WERI-Rb-1 (cell line): ENCODE data around the gene COQ8A.

ENCODE experiments used
- DNase-seq: peaks from one replicate; pipeline ENCODE4 v3.0.0-alpha.2; 2020
- H3K27ac ChIP-seq: fragments of 250-450 bp; sonication (Bioruptor Pico); 2 replicates; pipeline ENCODE4 v1.5.1; 2020; ENCODE audit warnings: mild to moderate bottlenecking, moderate library complexity
- H3K27me3 ChIP-seq: fragments of 250-450 bp; sonication (Bioruptor Pico); 2 replicates; pipeline ENCODE4 v1.5.1; 2021; ENCODE audit warnings: mild to moderate bottlenecking, low read depth, moderate library complexity; ENCODE audit not compliant: insufficient read depth, severe bottlenecking
- H3K36me3 ChIP-seq: fragments of 250-450 bp; sonication (Bioruptor Pico); 2 replicates; pipeline ENCODE4 v1.5.1; 2020; ENCODE audit warnings: mild to moderate bottlenecking, moderate library complexity
- H3K4me3 ChIP-seq: 2 replicates; pipeline ENCODE4 v1.5.1; 2011; ENCODE audit warnings: low read depth, mild to moderate bottlenecking, control low read depth, low read length
- H3K9me3 ChIP-seq: fragments of 250-450 bp; sonication (Bioruptor Pico); 2 replicates; pipeline ENCODE4 v1.5.1; 2021; ENCODE audit warnings: mild to moderate bottlenecking, moderate library complexity; ENCODE audit not compliant: severe bottlenecking
- CTCF ChIP-seq: IDR thresholded peaks from 2 replicates; pipeline ENCODE4 v1.5.1; 2011; ENCODE audit warnings: low read depth, mild to moderate bottlenecking, control low read depth, inconsistent platforms, low read length

The COQ8A gene

GRCh38 chr1:226934483-226935237 lies 5.4 kb upstream of the COQ8A start:
- H3K27ac ChIP-seq: no peak overlapping the region

GRCh38 chr1:226937940-226938725 lies 2.0 kb upstream of the COQ8A start:
- Histone ChIP-seq H3K4me3 (no peak overlapping the region), H3K27me3 (no peaks in the 10 kb centered on the region), H3K27ac (no peak overlapping the region), H3K9me3 (no peaks in the 10 kb centered on the region), H3K36me3 (no peaks in the 10 kb centered on the region)
- DNase-seq: no peak
- no peak for TF ChIP-seq CTCF

More at GRCh38 chr1:226934483-226935237, 5.4 kb upstream of the COQ8A start:
- DNase-seq: no peak
- TF ChIP-seq CTCF: no peak
- Histone ChIP-seq H3K27me3 (no peaks in the 10 kb centered on the region), H3K9me3 (no peaks in the 10 kb centered on the region), H3K36me3 (no peaks in the 10 kb centered on the region), H3K4me3 (no peak overlapping the region)

- no peaks in the 10 kb centered on the region for H3K36me3 ChIP-seq
- no peak for TF ChIP-seq CTCF
- peak overlapping the region; percentile 66 for H3K4me3 ChIP-seq
- H3K9me3 ChIP-seq: no peaks in the 10 kb centered on the region
- DNase-seq: no peak
- no peaks in the 10 kb centered on the region for H3K27me3 ChIP-seq
- H3K27ac ChIP-seq: peak overlapping the region; percentile 92
Measured at GRCh38 chr1:226938903-226939437, 1.1 kb upstream of the COQ8A start.

- H3K36me3 ChIP-seq: no peaks in the 10 kb centered on the region
- peak; percentile 20 for DNase-seq
- H3K27ac ChIP-seq: peak overlapping the region; percentile 92
- H3K4me3 ChIP-seq: peak overlapping the region; percentile 66
- TF ChIP-seq CTCF: no peak
- H3K9me3 ChIP-seq: no peaks in the 10 kb centered on the region
- no peaks in the 10 kb centered on the region for H3K27me3 ChIP-seq
Measured at GRCh38 chr1:226939438-226940028, 561 bp upstream of the COQ8A start.

- Histone ChIP-seq H3K27ac (no peak overlapping the region), H3K27me3 (no peaks in the 10 kb centered on the region), H3K4me3 (peak overlapping the region; percentile 62), H3K36me3 (no peaks in the 10 kb centered on the region), H3K9me3 (no peaks in the 10 kb centered on the region)
- no peak for TF ChIP-seq CTCF
- DNase-seq: no peak
Measured at GRCh38 chr1:226940806-226941067, 643 bp downstream of the COQ8A start.
